ENCODE results near the gene MTHFD1L.
"Not testable (repeated sequence)": the region's sequence is repeated elsewhere in the genome, so short reads cannot be mapped to it uniquely, and the experiment has no call there.

MTHFD1L gene

DNA sequence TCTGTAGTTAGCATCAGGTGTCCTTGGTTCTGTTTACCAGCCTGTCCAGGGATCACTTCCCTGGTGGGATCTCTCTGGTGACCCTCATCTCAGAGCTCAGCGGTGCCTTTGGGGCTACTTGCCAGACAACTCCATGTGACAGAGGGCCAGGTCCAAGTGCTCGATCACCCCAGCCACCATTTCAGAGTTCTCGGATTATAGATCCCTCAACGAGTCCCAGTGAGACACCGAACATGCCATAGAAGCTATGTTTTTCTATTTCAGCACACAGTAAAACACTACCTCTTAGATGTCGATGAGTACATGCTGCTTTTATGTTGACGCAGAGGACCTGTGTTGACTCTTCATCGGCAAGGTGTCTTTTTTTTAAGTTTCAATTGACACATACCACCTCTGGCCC is 204.1 kb downstream of the MTHFD1L start:
- DNase-seq (ENCODE audit: low read depth): no peak

GRCh38 chr6:151070631-151071051 is 205.1 kb downstream of the MTHFD1L start:
- DNase-seq (ENCODE audit: low read depth): no peak

- DNase-seq (ENCODE audit: low read depth): peak; percentile 76
These were observed 205.8 kb downstream of the MTHFD1L start for GRCh38 chr6:151071295-151071694.

GRCh38 chr6:151073146-151073545 is 207.6 kb downstream of the MTHFD1L start:
- no peak for DNase-seq (ENCODE audit: low read depth)

DNA sequence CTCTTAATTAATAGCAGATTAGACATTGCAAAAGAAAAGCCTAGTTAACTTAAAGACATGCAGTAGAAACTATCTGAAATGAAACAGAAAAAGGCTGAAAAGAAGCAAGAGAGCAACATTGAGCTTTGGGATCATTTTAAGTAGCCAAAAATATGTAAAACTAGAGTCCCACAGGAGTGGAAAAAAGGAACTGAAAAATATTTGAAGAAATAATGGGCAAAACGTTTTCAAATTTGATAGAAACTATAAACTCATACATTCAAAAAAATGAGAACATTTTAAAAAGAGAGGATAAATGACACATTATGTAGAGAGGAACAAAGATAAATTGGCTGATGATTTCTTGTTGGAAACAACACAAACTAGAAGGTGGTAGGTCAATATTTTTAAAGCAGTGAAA is 208.2 kb downstream of the MTHFD1L start:
- DNase-seq (ENCODE audit: low read depth): no peak

DNA sequence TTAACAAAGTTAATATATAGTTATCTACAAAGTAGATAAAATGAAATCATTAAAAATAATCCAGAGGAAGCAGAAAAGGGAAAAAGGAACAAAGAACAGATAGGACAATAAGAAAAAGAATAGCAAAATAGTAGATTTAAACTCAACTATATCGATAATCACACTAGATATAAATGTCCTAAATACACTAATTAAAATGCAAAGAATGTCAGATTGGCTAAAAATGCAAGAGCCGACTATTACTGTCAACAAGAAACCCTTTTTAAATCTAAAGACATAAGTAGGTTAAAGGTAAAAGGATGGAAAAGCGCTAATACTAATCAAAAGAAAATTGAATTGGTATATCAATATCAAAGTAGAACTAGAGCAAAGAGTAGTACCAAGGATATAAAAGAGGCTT is 209.5 kb downstream of the MTHFD1L start:
- no peak for DNase-seq (ENCODE audit: low read depth)

DNA sequence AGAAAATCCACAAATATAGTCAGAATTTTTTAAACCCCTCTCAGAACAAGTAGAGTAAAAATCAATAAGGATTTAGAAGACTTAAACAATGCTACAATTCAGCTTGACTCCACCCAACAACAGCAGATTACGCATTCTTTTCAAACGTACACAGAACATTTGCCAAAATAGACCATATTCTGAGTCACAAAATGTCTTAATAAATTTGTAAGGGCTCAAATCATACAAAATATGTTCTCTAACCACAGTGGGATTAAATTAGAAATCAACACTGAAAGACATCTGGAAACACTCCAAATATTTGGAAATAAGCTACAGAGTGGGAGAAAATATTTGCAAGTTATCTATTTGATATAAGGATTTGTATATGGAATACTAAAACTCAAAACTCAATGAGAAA is 210.0 kb downstream of the MTHFD1L start:
- DNase-seq (ENCODE audit: low read depth): no peak

DNA sequence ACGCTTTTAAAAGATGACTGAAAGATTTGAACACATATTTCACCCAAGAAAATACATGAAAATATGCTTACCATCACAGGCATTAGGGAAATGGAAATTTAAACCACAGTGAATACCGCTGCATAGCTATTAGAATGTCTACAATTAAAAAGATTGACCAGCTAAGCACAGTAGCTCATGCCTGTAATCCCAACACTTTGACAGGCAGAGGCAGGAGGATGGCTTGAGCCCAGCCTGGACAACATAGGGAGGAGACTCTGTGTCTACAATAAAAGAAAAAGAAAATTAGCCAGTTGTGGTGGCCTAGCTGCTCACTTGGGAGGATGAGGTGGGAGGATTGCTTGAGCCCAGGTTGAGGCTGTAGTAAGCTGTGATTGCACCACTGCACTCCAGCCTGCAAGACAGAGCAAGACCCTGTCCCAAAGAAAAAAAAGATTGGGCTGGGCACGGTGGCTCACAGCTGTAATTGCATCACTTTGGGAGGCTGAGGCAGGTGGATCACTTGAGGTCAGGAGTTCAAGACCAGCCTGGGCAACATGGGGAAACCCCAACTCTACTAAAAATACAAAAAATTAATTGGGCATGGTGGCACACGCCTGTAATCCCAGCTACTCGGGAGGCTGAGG is 210.5 kb downstream of the MTHFD1L start:
- DNase-seq (ENCODE audit: low read depth): no peak

GRCh38 chr6:151078655-151079054 is 213.2 kb downstream of the MTHFD1L start:
- DNase-seq (ENCODE audit: low read depth): no peak

DNA sequence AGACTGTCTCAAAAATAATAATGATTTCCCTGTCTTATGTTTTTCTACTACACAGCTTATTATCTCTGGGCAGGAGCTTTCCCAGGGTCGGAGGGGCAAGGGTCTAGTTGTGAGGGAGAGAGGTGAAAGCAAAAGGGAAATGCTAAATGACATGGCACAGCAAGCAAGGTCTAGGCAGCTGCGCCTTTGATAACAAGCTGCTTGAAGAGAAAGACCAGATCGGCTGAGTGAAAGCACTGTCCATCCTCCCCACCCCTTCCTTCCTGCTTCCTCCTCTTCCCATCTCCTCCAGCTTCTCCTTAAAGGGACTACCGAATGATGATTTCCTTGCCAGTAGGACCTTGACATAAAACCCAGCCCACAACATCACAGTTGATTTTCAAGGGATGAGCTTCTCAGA is 216.2 kb downstream of the MTHFD1L start:
- no peak for DNase-seq (ENCODE audit: low read depth)

GRCh38 chr6:151082079-151082478 is 216.6 kb downstream of the MTHFD1L start:
- DNase-seq (ENCODE audit: low read depth): no peak

GRCh38 chr6:151084275-151084674 is 218.8 kb downstream of the MTHFD1L start:
- DNase-seq (ENCODE audit: low read depth): no peak

DNA sequence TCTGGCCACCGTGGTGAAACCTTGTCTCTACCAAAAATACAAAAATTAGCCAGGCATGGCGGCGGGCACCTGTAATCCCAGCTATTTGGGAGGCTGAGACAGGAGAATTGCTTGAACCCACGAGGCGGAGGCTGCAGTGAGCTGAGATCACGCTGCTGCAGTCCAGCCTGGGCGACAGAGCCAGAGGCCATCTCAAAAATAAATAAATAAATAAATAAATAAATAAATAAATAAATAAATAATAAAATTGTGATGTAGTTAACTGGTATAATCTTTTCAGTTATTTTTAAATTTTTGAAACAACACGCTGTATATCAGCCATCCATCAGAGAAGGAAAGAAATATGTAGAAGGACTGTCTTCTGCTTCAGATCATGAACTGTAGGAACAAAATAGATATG is 221.6 kb downstream of the MTHFD1L start:
- DNase-seq (ENCODE audit: low read depth): not testable (repeated sequence)

DNA sequence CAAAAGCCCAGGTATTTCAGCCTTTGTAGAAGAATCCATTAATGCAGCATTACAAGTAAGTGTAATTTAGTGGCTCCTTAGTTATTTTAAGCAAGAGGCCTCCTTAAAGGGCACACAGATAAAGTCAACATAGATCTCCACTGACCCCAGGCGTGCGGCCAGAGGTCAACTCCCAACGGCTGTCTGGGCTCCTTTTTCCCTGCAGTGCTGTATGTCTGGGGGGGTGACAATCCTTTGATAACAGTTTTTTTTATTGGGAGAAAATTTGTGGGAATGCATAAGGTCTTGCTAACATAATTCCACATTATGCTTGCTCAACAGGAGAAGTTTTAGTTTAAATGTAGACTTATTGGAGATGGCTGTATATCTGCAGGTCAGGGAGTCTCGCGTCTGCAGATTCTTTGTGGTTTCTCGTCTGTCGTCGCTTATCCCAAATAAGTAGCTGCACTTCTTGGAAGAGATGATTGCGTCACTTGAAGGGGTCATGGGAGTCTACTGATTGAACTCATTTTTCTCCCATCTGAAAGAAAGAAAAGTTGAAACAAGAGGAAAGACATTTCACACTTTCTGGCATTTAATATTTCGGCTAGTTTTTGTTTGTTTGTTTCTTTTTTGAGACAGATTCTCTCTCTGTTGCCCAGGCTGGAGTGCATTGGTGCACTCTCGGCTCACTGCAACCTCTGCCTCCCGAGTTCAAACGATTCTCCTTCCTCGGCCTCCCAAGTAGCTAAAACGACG is 222.5 kb downstream of the MTHFD1L start:
- DNase-seq (ENCODE audit: low read depth): peak; percentile 53

DNA sequence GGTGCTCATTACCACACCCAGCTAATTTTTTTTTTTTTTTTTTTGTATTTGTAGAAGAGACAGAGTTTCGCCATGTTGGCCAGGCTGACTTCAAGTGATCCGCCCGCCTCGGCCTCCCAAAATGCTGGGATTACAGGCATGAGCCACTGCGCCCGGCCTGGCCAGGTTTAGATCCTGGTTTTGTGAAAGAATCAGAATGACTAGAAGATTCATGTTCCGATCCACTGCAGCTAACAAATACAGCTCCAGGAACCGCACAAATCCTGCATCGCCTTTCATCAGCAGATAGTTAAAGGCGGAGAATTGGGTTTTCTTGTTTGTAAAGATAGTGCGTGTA is 223.1 kb downstream of the MTHFD1L start:
- no peak for DNase-seq (ENCODE audit: low read depth)

DNA sequence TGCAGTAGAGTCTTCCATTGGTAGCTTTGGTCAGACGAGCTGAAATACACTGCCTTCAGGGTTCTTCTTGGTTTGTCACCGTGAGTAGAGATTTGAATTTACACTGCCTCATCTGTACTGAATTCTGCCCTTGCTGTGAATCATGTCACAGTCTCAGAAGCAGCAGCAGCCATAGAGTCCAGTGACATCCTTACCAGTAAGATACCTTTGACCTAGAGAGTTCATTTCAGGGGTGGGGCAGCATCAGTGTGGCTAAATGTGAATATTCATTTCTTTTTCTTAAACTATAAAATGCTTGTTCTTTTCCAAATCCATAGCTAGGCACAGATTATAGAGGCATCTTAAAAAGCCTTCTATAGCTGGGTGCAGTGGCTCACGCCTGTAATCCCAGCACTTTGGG is 223.5 kb downstream of the MTHFD1L start:
- no peak for DNase-seq (ENCODE audit: low read depth)

GRCh38 chr6:151089978-151090377 is 224.5 kb downstream of the MTHFD1L start:
- no peak for DNase-seq (ENCODE audit: low read depth)

GRCh38 chr6:151091571-151091970 is 226.1 kb downstream of the MTHFD1L start:
- DNase-seq (ENCODE audit: low read depth): no peak

DNA sequence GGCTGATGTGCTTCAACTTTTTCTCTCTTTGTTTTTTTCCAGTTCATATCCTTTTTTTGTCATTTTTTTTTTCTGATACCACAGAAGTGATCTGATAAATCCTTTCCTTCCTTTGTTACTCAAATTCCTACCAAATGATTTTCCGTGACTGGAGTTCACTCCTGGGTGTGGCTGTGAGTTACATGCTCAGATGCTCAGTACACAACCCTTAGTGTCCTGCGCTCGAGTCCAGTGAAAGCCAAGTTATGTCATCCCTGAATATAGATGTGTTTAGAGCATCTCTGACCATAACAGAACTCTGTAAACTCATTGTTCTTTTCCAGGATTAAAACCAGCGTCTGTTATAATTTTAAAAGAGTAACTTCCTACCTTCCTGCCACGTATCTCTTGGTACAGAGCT is 227.1 kb downstream of the MTHFD1L start:
- DNase-seq (ENCODE audit: low read depth): no peak

DNA sequence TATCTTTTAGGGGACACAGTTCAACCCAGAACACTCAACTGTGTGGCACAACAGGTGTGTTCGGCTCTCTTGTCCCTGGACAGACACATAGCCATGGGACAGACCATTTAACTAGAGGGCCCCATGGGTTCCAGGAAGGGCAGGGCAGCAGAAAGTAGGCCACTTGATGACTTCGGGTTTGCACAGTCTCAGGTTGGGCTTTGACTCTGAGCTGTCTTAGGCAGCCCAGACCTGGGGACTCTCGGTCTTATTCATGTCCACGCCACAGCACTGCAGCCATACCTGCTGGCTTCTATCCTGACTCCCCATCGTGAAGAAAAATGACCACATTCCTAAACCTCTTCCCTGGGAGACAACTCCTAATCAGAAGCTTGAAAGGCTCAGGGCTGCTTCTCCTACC is 228.2 kb downstream of the MTHFD1L start:
- DNase-seq (ENCODE audit: low read depth): no peak

GRCh38 chr6:151095538-151096254 is 230.2 kb downstream of the MTHFD1L start:
- DNase-seq (ENCODE audit: low read depth): no peak

DNA sequence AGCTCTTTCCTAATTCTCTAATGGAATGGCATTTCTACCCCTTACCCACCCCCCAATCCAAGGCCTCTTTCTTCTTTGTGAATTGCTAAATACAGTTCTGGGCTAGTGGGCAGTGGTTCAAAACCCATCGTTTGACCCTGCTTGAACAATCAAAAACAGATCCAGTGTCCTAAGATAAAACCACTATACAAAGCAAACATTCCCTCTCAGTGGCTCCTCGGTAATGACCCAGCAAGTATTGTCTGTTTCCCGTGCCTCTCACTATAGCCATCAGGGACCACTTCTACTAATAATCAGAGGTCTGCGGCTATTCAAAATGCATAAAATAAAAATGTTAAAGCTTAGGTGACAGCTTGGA is 230.7 kb downstream of the MTHFD1L start:
- no peak for DNase-seq (ENCODE audit: low read depth)

All from GM04504 (cell line).